HG02610 (cell line): ENCODE results near the gene FRYL.
A peak's percentile ranks its signal among the peaks of the same experiment; 100 is the strongest.
"Not testable (repeated sequence)": the region's sequence is repeated elsewhere in the genome, so short reads cannot be mapped to it uniquely, and the experiment has no call there.

Source experiments
- ATAC-seq: cut with Tn5 transposase; IDR thresholded peaks from one replicate; pipeline ENCODE4 v1.9.1; 2021; ENCODE audit warnings: mild to moderate bottlenecking, moderate library complexity; ENCODE audit not compliant: unreplicated experiment

FRYL gene

GRCh38 chr4:48704091-48704802 is 75.8 kb downstream of the FRYL start:
- ATAC-seq = no peak

GRCh38 chr4:48699475-48699874 is 80.6 kb downstream of the FRYL start:
- ATAC-seq = peak; percentile 29

DNA sequence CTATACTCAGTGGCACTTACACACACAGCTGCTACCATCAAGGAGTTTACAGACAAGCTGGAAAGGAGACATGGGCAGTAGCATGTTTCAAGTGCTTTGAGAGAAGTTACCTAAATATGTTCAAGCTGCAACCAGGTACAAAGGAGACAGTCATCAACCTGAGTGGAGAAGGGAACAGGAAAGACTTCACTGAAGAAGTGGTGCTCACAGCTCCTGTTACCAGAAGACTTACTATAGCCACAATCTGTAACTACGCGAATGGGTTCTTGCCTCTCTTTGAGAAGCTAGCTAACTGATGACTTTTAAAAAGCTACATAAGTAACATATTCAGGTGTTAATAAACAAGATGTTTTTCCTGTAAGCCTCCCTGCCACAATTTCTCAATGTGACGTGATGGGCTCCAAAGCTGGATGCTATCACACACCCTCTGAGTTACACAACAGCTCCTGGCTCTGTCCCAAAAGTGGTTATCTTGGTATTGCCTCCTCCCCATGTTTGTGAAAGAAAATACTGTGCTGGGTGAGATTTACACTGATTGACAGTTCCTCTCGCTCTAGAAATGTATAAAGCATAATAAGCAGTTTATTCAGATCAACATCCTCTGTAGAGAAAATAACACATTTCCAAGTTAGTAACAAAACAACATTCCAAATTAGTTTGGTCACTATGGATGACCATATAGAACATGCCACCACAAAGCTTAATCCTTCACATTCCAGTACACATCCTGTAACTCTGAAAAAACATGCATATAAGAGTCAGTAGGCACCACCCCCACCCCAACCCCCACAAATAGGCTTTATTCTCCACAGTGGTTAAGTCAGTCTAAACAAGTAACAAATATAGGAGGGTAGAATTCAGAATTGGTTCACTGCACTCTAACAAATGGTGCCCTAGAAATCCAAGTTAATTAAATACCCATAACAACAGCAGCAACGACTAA is 81.8 kb downstream of the FRYL start:
- no peak for ATAC-seq

DNA sequence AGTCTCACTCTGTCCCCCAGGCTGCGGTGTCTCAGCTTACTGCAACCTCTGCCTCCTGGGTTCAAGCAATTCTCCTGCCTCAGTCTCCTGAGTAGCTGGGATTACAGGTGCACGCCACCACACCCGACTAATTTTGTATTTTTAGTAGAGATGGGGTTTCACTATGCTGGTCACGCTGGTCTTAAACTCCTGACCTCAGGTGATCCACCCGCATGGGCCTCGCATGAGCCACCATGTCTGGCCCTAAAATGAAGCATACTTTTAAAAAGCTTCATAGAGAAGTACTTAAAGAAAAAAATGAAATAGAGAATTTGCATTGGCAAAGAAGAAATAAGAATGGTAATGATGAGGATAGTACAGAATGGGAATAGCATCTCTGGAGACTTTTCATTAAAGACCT is 82.6 kb downstream of the FRYL start:
- ATAC-seq = not testable (repeated sequence)

DNA sequence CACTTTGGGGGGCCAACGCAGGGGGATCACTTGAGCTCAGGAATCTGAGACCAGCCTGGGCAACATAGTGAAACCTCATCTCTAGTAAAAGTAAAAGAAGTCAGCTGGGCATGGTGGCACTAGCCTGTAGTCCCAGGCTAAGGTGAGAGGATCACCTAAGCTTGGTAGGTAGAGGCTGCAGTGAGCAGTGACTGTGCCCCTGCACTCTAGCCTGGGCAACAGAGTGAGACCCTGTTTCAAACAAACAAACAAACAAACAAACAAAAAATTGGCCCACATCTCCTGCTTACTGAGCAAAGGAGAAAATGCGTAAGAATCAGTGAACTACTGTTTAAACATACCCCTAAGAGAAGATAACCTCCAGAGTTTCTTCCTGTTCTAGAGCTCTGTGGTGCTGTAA is 85.3 kb downstream of the FRYL start:
- ATAC-seq = no peak

DNA sequence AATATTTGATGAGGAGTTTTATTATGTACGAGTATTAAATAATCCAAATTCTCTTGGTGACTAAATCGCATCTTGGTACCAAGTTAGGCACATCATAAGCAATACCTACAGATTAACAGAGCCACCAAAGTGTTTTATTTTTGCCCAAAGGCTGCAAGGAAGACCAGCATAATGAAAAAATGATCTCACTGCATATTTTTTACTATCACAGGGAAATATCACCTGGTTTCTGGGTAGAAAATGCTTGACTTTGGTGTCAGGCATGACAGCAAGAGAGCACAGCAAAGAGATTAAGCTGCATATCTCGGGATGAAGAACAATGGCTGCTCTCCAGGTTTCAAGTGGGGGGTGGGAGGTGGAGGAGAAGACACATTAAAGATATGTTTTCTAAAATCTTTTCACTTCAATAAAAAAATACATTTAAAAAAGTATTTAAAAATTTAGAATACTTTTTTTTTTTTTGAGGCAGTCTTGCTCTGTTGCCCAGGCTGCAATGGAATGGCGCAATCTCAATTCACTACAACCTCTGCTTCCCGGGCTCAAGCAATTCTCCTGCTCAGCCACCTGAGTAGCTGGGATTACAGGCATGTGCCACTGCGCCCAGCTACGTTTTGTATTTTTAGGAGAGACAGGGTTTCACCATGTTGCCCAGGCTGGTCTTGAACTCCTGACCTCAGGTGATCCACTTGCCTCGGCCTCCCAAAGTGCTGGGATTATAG is 86.1 kb downstream of the FRYL start:
- no peak for ATAC-seq

DNA sequence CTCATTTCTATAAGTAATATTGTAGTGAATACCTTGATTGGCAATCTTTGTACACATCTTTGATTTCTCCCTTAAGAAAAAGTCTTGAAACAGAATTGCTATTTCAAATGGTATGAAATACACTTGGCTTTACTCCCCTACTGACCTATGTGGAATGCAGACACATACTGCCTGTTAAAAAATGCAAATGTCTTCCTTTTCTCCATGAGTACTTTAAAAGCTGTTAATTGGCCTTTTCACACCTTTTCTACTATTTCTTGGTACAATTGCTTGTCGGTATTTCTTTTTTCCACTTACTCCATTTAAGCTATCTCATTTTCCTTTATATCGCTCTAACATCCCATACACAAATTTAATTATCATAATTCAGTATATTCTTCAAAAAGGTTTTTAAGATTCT is 87.2 kb downstream of the FRYL start:
- ATAC-seq = no peak

DNA sequence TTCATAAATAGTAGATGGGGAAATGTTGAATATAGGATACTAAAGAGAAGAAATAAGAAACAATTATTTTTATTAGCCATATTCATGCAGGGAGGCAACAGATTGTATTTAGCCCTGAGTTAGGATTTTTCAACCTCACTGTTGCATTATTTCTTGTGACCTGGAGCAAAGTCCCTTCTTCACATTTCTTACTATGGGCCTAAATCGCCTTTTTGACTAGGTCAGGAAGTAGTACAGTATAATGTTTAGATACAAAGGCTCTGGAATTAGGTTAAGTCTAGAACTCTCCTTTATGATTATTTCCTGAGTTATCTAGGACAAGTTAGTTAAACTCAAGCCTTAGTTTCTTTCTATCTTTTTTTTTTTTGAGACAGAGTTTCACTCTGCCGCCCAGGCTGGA is 88.0 kb downstream of the FRYL start:
- no peak for ATAC-seq

GRCh38 chr4:48688953-48689352 is 91.1 kb downstream of the FRYL start:
- ATAC-seq = no peak

DNA sequence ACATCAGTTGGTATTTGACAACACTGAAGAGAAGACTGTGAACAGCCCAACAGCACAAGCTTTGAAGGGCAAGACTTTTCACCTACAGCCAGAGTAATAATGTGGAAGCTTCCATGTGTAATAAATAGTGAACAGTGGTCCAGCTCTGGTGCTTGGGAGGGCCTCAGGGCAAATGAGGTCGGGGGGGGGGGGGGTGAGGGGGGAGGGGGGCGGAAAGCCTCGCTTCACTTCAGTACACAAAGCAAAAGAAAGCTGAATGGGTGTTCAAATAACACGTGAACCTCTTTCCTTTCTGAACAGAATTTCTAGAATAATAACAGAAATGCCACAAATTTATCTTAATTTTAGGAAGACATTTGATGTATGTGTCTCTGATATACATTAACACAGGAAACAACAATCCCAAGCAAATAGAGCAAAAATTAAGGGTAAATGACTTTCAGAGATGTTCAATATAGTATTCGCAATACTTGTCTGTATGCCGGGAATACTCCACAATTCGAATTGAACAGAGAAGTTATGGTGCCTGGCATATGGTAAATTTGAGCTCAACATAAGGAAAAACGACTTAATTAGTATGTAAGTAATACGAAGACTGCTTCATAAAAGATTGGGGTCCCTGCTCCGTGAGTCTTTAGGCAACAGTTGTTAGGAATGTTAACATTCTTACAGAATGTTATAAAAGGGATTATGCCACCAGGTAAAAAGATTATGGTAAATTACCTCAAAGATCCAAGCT is 92.6 kb downstream of the FRYL start:
- no peak for ATAC-seq

DNA sequence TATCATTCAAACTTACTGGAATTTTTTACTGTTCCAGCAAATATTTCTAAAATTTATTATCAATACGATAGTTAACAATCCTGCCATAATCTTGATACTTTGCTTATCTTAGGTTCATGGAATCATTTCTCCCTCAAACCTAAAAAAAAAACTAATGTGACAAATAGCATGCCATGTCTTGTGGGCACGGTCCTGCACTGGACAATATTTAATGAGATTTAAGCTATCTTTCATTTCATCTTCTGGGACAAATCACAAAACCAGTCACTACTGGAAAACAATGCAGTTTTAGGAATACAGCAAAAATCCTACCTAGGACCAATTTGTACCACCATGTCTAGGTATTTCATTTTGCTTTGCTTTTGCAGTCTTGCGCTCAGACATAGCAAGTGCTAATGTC is 93.7 kb downstream of the FRYL start:
- no peak for ATAC-seq

DNA sequence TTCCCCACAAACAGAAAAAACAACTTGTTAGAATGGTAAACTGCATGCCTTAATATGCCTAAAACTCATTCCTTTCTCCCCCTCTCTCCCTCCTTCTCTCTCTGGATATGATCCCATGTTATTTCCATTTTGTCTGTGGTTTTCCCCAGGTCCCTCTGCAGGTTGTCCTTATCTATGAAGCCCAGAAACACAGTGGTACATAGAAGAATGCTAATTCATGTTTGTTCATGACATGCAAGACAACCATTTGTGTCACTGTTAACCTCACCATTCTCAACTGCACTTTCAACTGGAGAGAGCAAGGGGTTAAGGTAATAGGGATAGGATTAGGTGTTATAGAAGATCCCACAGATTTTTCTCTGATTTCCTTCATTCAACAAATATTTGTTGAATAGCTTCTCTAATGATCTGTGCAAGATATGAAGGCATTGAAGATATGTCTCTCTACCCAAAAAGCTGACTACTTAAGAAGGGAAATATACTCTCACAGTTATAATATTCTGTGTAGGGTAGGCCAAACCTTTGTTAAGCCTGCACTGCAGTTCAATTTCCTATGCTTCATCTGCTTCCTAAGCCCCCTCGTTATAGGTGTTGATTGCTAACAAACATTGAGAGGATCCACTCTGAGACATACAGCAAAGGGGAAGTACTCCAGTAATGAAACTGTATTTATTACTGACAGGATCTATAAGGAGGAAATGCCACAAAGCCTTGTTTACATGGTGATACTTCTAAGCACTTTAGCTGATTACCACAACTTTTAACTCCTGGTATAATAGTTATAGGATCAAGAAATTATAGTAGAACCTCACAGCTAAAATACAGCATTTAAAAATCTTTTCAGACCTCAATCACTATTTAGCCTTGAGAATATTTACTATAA is 96.1 kb downstream of the FRYL start:
- ATAC-seq = peak; percentile 74

- not testable (repeated sequence) for ATAC-seq
These were observed 97.2 kb downstream of the FRYL start for GRCh38 chr4:48682870-48683269.

GRCh38 chr4:48681856-48682255 is 98.2 kb downstream of the FRYL start:
- ATAC-seq = peak; percentile 89

DNA sequence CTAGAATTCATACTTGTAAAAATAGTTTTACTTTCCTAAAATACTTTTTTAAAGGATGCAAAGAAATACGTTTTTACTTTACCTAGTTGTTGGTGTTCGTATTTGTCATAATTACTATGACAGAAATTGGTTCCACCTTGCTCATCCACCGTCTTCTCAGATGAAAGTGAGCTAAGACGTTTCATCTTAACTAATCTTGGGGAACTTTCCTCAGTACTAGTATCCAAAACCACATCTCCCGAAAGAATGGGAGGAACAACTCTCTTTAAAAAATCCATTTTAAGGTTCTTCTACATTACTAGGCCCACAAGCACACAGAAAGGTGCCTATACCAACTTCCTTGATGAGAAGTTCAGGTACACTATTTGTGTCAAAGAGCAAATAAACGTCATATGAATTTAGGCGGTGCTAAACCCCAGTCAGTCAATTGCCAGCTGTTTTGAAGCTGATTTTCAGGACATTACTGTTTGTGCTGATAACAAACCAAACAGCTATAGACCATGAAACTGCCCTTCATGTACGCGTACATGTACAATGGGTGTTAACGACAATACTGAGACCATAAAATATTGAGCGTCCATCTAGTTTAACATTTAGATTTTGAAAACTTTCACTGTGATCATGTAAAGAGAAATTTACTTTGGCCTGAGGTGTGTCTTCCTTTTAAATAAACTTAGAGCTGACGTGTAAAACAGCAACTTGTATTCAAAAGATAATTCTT is 99.1 kb downstream of the FRYL start:
- ATAC-seq = no peak

- ATAC-seq = no peak
These were observed 106.5 kb downstream of the FRYL start for GRCh38 chr4:48673537-48673936.

- no peak for ATAC-seq
These were observed 109.5 kb downstream of the FRYL start for GRCh38 chr4:48670587-48670986.

GRCh38 chr4:48669086-48669485 is 111.0 kb downstream of the FRYL start:
- no peak for ATAC-seq
